Heart left ventricle (tissue), 16 donors: ENCODE data around the gene RNGTT. TPM values are rescaled to one million over a fixed set of nuclear protein-coding genes. Genes with fewer than 3 reads are reported as not detected.

Source experiments
- ATAC-seq, 4 donors: fragments of 200-7000 bp; cut with Tn5 transposase; one replicate each; pipeline ENCODE4 v1.9.1; 2020 to 2022; ENCODE audit warnings: moderate library complexity in 4 of 4, mild to moderate bottlenecking in 3 of 4, moderate number of reproducible peaks in 1 of 4
- DNase-seq, 5 donors: peaks; one replicate each; pipeline ENCODE4 v3.0.0-alpha.2; 2020
- H3K27ac ChIP-seq, 12 donors: fragments of 200-600 bp; sonication (generic) in 4 of 12; one replicate each; pipeline versions ENCODE4 v1.5.0 to v1.8.0; 2016 to 2022; ENCODE audit warnings: mild to moderate bottlenecking in 2 of 12
- H3K27me3 ChIP-seq, 9 donors: fragments of 200-600 bp; sonication (generic) in 2 of 9; one replicate each; pipeline versions ENCODE4 v1.5.1 to v1.8.0; 2016 to 2022; ENCODE audit warnings: mild to moderate bottlenecking in 3 of 9
- H3K36me3 ChIP-seq, 9 donors: fragments of 200-600 bp; sonication (generic) in 2 of 9; one replicate each; pipeline versions ENCODE4 v1.5.0 to v1.8.0; 2018 to 2022; ENCODE audit warnings: mild to moderate bottlenecking in 2 of 9
- H3K4me1 ChIP-seq, 12 donors: fragments of 200-600 bp; sonication (generic) in 4 of 12; one replicate each; pipeline versions ENCODE4 v1.5.0 to v1.8.0; 2016 to 2022; ENCODE audit warnings: mild to moderate bottlenecking in 3 of 12
- H3K4me3 ChIP-seq, 12 donors: fragments of 200-600 bp; sonication (generic) in 4 of 12; one replicate each; pipeline versions ENCODE4 v1.5.0 to v1.8.0; 2017 to 2022; ENCODE audit warnings: mild to moderate bottlenecking in 9 of 12, moderate library complexity in 4 of 12
- H3K9me3 ChIP-seq, 12 donors: fragments of 200-600 bp; sonication (generic) in 4 of 12; one replicate each; pipeline versions ENCODE4 v1.5.0 to v1.8.0; 2016 to 2022; ENCODE audit warnings: mild to moderate bottlenecking in 1 of 12
- CTCF ChIP-seq, 12 donors: fragments of 200-600 bp; sonication (generic) in 4 of 12; IDR thresholded peaks; one replicate each; pipeline versions ENCODE4 v1.5.0 to v1.8.0; 2018 to 2022; ENCODE audit warnings: antibody characterized with exemption in 12 of 12, mild to moderate bottlenecking in 5 of 12
- POLR2A ChIP-seq, 2 donors: fragments of 450-650 bp; IDR thresholded peaks; one replicate each; pipeline ENCODE4 v1.6.1; 2017; ENCODE audit warnings: antibody characterized with exemption in 2 of 2, mild to moderate bottlenecking in 2 of 2, moderate library complexity in 2 of 2
- WGBS, 4 donors: extraction: QIAGEN DNeasy Blood & Tissue Kit in 2 of 4; methylation state at CpG; one replicate each; pipeline versions ENCODE4 v1.1.5 to v1.1.7; 2013 to 2018; 5-methylcytosine and 5-hydroxymethylcytosine counted together
- intact Hi-C, 10 donors: fragments of 100-400 bp; cut with DNase I; formaldehyde crosslinking; loops; one replicate each; pipeline versions ENCODE4 v1.11.1 to v1.14.2; 2022
- polyA plus RNA-seq, 2 donors: library from polyadenylated mRNA; stranded (reverse); fragments of 200-250 nt; gene quantifications; one replicate each; pipeline ENCODE4 v1.2.3, GENCODE V29; 2013
- total RNA-seq, 9 donors: library from RNA; depleted of rRNA in 2 of 9; stranded (reverse); fragments of >200 nt in 2 of 9; fragmentation: NEBNext Ultra II Directional in 3 of 9; extraction: Animal tissue kit (Norgen Biotek cat#: 25700) in 3 of 9; gene quantifications; one replicate each; pipeline versions ENCODE4 v1.1.0 to v1.2.4, GENCODE V29; 2016 to 2023
- donor health status: ischemic (EF 13 %, LVEDD 7.1; RV severe dilation, severe dysfunction).
- donor health status: healthy with polysubstance abuse.
- donor health status: DM: no; HTN: yes; CAD: no.
- donor health status: DM: no; HTN: no; CAD: no.
- donor health status: ischemic (EF 25% LVEDD 6.9; RV normal size, moderate dysfunction).
- donor health status: ischemic (EF 25% LVEDD 5.7; RV mildly dilated, moderate dysfunction).
- donor health status: healthy.
- donor health status: DM: yes; HTN: yes; CAD: no.
- donor health status: ischemic (EF 35%, LVEDD 5.7; RV mildly dilated, moderate dysfunction).
- donor health status: nonischemic (EF 11% LVEDD 7.7; RV severe dilation, severe dysfunction).
- donor health status: DM: yes; HTN: yes; CAD: no.
- donor health status: PGD.
- donor health status: ischemic (EF 29% LVEDD 5.4; RV normal size, mild dysfunction).
- donor health status: nonischemic (EF 23%, LVEDD 6.1; RV moderate dilation, normal function).

The RNGTT gene
- total and polyA plus RNA-seq, 11 donors: 2.6 to 11.6 (median 9.1) TPM

GRCh38 chr6:88633782-88634181 is 329.6 kb downstream of the RNGTT start:
- H3K27me3 ChIP-seq: no peaks in the 10 kb centered on the region
- no peak overlapping the region for H3K4me3 ChIP-seq
- H3K36me3 ChIP-seq: no peaks in the 10 kb centered on the region
- WGBS, 4 donors: 88 to 95% (median 93%) methylated on average over 3 of the region's 3 CpGs
- DNase-seq (no peak), ATAC-seq (no peak)
- H3K27ac ChIP-seq: no peak overlapping the region
- intact Hi-C loops: no loop called here
- TF ChIP-seq POLR2A (IDR thresholded peaks at IDR 0.05): no peak
- TF ChIP-seq CTCF (IDR thresholded peaks at IDR 0.05): no peak
- no peaks in the 10 kb centered on the region for H3K4me1 ChIP-seq
- no peaks in the 10 kb centered on the region for H3K9me3 ChIP-seq

GRCh38 chr6:88631830-88632229 is 331.6 kb downstream of the RNGTT start:
- TF ChIP-seq POLR2A (IDR thresholded peaks at IDR 0.05) (no peak), CTCF (IDR thresholded peaks at IDR 0.05) (no peak)
- intact Hi-C loops: no loop called here
- 96 to 99% (median 98%) methylated on average over 4 of the region's 4 CpGs for WGBS, 4 donors
- H3K27me3 ChIP-seq: no peaks in the 10 kb centered on the region
- no peaks in the 10 kb centered on the region for H3K4me1 ChIP-seq
- no peak for DNase-seq
- no peaks in the 10 kb centered on the region for H3K36me3 ChIP-seq
- H3K4me3 ChIP-seq: no peak overlapping the region
- no peaks in the 10 kb centered on the region for H3K9me3 ChIP-seq
- no peak overlapping the region for H3K27ac ChIP-seq
- ATAC-seq: no peak

- WGBS, 4 donors: 76 to 83% (median 80%) methylated on average over 5 of the region's 5 CpGs
- Histone ChIP-seq H3K27me3 (no peaks in the 10 kb centered on the region), H3K36me3 (no peaks in the 10 kb centered on the region), H3K4me1 (no peaks in the 10 kb centered on the region), H3K27ac (no peak overlapping the region), H3K4me3 (no peak overlapping the region), H3K9me3 (no peaks in the 10 kb centered on the region)
- TF ChIP-seq CTCF (IDR thresholded peaks at IDR 0.05) (no peak), POLR2A (IDR thresholded peaks at IDR 0.05) (no peak)
- DNase-seq: no peak
- intact Hi-C loops: no loop called here
- no peak for ATAC-seq
Measured at GRCh38 chr6:88629838-88630494, 333.5 kb downstream of the RNGTT start.

GRCh38 chr6:88626460-88626859 is 337.0 kb downstream of the RNGTT start:
- H3K4me3 ChIP-seq: no peak overlapping the region
- DNase-seq: no peak
- no peak for ATAC-seq
- H3K27me3 ChIP-seq: no peaks in the 10 kb centered on the region
- no peaks in the 10 kb centered on the region for H3K4me1 ChIP-seq
- H3K9me3 ChIP-seq: no peaks in the 10 kb centered on the region
- no peak overlapping the region for H3K27ac ChIP-seq
- intact Hi-C loops: no loop called here
- 76 to 84% (median 79%) methylated on average over 1 of the region's 1 CpG for WGBS, 4 donors
- H3K36me3 ChIP-seq: no peaks in the 10 kb centered on the region
- TF ChIP-seq CTCF (IDR thresholded peaks at IDR 0.05) (no peak), POLR2A (IDR thresholded peaks at IDR 0.05) (no peak)
